Measurements from ENCODE around the gene GET4.
"Not testable (repeated sequence)": the region's sequence is repeated elsewhere in the genome, so short reads cannot be mapped to it uniquely, and the experiment has no call there.

The GET4 gene

DNA sequence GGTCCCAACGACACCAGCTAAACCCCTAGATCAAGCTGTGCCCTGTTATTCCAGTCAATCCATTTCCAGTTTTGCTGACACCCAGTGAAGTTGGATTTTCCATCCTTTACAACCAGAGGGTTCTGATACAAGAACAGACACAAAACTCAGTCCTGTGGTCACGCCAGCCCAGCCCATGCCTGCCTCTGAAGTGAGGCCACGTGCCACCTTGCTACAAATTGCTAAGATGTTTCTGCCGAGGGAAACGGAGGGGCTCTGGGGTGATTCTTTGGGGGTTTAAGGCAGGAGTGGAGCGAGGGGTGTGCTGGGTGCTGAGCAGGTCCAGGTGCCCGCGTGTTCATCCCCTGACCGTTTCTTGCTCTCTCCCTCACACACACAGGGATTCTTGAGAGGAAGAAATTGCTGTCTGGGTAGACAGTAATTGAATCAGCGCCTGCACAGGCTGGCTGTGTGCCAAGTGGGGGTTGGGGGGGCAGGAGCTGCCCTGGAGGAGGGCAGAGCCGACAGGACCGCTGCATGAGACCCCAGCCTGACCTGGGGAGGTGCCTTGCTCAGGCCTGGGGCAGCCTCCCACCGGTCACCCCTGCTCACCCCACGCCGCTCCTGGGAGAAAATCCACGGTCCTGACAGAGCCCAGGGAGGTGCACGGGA is 40.1 kb downstream of the GET4 start:
- DNase-seq (ENCODE audit: low spot score): no peak

DNA sequence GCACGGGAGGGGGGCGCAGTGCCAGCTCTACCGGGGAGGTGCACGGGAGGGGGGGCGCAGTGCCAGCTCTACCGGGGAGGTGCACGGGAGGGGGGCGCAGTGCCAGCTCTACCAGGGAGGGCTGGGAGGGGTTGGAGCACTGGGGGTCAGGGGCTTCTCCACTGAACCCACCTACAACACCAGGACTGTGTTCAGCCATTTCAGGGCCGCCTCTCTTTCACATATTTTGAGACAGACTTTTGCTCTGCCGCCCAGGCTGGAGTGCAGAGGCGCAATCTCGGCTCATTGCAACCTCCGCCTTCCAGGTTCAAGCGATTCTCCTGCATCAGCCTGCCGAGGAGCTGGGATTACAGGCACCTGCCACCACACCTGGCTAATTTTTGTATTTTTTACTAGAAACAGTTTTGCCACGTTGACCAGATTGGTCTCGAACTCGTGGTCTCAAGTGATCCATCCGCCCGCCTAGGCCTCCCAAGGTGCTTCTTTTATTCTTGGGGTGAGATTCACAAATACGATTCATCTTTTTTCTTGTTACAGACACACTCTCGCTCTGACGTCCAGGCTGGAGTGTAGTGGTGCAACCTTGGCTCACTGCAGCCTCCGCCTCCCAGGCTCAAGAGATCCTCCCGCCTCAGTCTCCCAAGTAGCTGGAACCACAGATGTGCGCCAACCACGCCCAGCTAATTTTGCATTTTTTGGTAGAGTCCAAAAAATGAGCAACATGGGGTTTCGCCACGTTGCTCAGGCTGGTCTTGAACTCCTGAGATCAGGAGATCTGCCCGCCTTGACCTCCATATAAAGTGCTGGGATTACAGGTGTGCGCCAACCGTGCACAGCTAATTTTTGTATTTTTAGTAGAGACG is 41.1 kb downstream of the GET4 start:
- no peak for DNase-seq (ENCODE audit: low spot score)

DNA sequence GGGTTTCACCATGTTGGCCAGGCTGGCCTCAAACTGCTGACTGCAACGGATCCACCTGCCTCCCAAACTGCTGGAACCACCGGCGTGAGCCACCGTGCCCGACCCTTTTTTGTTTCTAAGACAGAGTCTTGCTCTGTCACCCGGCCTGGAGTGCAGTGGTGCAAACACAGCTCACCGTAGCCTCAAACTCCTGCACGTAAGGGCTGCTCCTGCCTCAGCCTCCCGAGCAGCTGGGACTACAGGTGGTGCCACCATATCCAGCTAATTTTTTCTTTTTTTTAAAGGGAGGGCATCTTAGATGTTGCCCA is 41.7 kb downstream of the GET4 start:
- no peak for DNase-seq (ENCODE audit: low spot score)

DNA sequence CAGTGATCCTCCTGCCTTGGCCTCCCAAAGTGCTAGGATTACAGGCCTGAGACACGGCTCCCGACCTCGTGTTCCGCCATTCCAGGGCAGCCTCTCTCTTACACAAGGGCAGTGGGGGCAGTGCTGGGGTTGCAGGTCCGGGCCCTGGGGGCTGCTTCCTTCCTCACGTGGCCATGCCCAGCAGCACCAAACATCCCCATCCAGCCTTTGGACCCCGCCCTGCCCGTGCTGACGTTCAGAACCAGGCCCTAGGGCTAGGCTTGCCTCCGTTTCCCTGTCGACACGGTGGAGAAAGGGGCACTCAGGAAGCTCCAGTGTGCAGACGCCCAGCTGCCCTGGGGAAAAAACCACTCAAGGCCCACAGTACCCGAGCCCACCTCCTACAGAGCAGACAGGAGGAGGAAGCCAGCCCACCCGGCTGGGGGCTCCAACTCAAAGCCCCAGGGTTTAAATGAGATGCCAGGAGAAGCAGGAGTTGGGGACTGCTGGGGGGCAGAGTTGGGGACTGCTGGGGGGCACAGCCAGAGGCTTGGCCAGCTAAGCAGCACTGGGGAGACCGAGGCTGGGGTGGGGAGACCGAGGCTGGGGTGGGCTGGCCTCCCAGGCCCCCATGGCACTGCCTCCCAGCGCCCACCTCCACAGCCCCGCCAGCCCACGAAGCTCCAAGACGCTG is 42.2 kb downstream of the GET4 start:
- no peak for DNase-seq (ENCODE audit: low spot score)

DNA sequence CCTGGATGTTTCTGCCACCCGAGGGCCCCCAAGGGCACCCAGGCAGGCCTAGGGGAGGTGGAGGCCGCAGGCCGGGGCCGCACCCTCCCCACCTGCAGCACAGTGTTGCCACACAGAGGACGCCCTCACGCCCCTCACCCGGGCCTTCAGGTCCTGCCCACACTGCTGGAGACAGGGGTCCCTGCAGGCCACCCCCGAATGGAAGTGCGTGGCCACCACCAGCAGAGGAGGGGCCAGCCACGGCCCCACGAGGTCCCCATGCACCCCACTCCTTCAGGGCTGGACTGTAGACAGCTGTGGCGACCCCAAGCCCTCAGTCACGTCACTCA is 42.7 kb downstream of the GET4 start:
- DNase-seq (ENCODE audit: low spot score): no peak

DNA sequence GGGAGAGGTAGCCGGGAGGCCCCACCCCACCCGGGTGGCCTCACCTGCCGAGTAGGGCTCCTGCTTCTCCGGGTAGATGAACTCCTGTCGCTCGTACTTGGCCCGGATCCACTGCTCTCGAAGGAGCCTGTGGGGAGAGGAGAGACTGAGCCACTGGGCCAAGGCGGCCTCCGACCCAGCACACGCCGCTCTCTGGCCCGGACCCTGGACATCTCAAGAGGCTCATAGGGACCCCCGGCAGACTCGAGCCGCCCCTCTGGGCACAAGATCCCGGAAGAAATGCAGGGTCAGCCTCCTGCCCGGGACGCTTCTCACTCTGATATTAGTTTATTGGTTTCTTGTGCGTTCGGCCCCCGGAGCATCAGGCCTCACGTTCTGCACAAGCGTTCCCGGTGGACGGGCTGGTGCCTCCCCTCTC is 43.6 kb downstream of the GET4 start:
- no peak for DNase-seq (ENCODE audit: low spot score)

DNA sequence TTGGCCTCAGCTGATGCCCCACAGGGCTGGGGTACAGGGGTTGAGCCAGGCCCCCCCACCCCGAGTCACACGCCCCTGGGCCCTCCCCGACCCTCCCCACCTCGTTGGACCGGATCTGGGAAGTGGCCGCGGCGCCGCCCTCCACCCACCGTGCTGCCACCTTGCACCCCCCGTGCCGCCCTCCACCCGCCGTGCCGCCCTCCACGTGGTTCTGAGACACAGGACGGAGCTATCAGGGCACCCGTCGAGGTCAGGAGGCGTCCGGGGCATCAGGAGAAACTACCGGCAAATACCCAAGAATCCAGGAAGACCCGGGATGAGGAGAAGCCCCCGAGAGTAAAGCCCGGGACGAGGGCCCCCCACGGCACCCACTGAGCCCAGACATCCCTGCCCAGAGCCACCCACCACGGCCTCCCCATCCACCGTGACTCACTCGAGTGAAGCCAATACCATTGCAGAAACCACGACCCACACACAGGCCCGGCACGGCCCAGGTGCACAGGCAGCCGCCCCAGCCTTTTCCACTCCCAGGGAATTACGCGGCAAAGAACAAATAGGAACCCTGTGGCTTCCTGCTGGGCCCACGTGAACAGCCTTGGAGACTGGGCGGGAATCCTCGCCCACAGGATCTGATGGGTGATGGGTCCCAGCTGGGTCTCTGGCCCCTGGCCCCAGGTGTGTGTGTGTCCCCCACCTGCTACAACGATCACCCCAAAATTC is 44.2 kb downstream of the GET4 start:
- no peak for DNase-seq (ENCODE audit: low spot score)

DNA sequence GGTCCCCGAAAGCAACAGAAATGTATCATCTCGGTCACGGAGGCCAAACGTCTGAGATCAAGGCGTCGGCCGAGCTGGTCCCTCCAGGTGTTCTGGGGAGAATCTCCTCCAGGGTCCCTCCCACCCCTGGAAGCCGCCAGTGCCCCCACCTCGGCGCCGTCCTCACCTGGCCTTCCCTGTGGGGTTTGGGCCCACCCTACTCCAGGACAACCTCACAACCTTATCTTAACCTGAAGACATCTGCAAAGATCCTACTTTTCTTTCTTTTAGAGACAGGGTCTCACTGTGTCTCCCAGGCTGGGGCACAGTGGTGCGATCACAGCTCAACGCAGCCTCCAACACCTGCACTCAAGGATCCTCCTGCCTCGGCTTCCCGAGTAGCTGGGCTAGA is 44.7 kb downstream of the GET4 start:
- DNase-seq (ENCODE audit: low spot score): no peak

DNA sequence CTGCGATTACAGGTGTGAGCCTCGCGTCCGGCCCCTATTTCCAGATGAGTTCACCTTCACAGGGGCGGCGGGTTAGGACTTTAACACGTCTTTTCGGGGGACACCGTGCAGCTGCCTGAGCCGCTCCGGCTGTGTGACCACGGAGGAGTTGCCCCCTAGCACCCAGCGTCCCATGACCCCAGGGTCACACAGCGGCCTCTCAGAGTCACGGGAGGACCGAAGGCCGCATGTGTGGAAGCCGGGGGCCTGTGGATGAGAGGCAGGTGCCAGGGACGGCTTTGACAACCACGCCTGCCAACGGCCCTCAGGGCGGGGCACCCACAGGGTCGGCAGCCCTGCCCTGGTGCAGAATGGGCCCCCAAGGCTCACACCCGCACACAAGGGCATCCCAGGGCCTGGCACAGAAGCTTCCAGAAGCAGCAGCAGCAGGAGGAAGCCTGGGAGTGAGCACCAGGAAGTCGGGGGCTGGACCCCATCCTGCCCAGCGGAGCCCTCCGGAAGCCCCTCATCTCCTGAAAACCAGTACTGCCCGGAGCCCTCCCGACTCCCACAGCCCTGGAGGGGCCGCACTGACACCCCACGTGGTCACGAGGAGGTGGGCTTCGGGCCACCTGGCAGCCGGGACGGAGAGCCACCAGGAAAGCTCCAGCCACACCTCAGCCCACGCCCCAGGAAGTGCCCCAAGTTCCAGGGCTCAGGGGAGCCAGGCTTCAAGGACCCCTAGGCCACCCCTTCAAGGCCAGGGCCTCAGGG is 45.4 kb downstream of the GET4 start:
- no peak for DNase-seq (ENCODE audit: low spot score)

DNA sequence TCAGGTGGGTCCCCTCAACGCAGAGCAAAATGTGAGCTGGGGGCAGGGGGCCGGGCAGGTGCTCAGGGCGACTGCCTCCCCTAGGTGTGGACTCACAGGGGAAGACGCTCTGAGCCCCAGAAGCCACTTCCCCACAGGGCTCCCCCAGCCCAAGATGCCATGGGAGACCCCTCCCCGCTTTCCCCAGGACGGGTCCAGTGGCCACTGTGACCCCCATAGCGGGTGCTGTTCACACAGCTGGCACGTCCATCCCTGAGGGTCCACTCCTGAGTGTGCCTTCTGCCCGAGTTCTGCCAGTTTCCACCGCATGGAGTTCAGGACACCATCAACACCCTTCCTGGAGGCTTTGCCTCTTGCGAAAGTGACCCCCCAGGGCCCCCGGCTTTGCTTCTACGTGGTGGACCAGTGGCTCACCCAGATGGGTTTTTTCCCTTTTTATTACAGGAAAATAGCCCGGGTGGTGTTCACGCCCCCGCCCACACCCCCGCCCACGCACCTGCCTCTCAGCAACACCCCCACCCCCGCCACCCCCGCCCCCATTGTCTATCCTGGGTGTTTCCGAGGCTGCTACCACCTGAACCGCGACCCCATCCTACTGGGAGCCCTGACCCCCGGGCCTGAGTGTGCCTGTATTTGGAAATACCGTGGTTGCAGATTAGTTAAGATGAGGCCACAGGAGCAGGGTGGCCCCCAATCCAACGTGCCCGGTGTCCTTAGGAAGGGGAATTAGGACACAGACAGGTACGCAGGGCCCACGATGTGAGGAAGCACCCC is 46.2 kb downstream of the GET4 start:
- DNase-seq (ENCODE audit: low spot score): no peak

DNA sequence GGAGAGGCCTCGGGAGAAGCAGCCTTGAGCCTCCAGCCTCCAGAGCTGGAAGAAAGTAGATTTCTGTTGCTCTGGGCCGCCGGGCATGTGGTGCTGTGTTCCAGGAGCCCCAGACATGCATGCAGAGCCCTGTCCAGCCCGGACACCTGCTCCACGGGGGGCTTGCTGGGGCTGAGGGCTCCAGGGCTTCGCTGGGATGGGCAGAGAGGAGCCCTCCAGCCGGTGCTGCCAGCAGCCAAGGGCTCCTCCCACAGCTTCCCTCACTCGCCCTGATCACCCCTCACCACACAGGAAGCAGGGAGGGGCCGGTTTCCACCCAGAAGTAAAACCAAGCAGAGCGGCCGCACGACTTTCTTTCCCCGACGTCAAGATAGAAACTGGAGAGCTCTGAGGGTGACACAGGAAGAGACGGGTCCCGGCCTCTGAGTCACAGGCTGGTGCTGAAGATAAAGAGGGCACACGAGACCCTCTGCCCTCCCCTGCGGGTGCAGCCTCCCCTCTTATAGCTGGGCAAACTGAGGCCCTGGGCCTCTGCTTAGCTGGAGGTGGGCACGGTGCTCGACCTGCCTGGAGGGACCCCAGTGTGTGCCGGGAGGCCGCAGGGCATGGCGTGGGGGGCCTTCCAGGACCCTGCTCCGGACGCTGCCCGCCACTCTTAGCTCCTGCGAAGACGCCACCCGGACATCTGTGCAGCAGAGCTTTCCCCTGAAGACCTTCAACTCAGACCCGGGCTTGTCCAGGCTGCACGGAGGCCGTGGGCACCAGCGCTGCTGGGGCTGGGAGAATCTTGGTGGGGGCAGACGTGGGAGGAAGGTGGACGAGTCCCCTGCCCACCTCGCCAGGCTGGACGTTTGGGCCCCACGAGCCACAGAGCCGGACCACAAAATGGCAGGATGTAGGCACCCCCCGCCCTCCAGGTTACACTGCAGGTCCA is 47.0 kb downstream of the GET4 start:
- no peak for DNase-seq (ENCODE audit: low spot score)

DNA sequence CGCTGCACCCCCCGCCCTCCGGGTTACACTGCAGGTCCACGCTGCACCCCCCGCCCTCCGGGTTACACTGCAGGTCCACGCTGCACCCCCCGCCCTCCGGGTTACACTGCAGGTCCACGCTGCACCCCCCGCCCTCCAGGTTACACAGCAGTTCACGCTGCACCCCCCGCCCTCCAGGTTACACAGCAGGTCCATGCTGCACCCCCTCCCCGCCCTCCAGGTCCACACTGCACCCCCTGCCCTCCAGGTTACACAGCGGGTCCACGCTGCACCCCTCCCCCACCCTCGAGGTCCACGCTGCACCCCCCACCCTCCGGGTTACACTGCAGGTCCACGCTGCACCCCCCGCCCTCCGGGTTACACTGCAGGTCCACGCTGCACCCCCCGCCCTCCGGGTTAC is 47.7 kb downstream of the GET4 start:
- not testable (repeated sequence) for DNase-seq (ENCODE audit: low spot score)

DNA sequence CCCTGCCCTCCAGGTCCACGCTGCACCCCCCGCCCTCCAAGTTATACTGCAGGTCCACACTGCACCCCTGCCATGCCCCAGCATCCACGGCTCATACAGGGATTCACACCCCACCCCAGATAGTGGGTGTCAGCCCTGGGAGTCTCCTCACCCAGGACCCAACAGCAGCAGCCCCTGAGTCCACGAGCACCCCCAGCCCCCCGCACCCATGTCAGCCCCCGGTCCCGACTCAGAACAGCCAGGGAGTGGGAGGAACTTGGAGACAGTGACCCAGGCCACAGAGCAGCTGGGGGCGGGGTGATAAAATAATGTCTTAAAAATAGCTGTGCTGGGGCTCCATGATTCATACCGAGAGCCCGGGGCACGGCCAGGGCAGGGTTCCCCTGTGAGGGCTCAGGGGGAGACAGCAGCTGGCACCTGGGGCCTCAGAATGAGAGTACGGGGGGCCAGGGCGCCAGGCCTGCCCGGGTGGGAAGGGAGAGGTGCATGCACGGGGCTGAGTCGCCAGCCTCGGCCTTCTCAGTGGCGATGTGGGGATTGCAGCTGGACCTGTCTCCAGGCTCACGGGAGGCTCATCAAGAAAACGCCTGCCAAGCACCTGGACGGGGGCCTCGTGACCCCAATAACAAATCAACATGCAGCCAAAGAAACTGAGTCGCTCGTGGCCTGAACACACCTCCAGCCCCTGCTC is 48.3 kb downstream of the GET4 start:
- no peak for DNase-seq (ENCODE audit: low spot score)

DNA sequence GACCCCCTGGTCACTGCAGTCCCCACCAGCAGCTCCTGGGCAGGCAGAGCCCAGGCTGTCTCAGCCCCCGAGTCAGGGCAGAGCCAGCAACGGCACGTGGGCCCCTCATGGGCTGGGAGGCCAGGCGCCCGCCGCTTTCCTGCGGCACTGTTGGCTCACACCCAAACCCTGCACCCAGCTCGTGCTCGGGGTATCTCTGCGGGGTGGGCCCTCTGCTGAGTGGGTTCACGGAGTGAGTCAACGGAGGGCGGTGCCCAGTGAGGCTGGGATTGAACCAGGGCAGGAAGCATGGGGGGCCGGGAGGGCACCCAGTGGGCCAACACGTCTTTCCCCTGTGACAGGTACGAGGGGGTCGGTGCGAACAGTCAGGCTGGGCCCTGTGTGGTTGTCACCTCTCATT is 49.2 kb downstream of the GET4 start:
- DNase-seq (ENCODE audit: low spot score): no peak

DNA sequence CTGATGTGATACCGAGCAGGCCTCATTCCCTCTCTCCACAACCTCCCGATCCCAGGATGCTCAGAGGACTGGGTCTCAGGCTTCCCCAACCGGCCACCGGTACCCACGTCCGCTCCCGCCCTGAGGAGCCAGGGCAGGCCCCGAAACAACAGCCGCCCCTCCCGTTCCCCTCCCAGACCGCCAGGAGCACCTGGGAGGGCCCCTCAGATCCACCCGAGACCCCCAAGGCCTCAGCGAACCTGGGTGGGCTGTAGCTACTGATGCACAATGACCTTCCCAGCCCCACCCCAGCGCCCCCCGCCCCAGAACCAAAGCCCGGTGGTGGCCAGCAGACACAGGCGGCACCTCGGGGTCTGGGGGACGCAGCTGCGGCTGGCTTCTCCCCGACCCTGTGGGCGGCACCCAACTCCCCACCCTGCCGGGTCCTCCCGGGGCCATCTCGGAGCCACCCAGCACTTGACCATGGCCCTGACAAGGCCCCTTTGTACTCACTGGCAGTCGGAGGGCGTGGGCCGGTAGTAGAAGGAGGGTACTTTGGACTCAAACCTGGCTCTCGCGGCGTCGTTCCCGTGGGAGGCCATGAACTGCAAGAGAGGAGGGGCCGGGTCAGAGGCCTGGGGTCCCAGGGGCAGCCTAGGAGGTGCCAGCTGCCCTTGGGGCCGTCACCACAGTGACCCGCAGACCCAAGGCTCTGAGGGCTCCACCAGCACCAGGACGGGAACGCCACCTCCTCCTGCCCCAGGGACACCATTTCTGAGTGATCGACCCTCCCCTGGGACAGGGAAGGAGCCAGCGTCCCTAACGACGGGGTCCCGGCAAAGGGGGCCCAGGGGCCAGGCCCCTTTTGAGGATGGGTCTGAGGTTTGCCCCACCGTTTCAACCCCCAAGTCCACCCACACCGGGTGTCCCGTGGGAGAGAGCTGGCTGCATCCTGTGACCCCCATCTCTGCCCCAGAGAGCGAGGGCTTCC is 50.0 kb downstream of the GET4 start:
- no peak for DNase-seq (ENCODE audit: low spot score)

DNA sequence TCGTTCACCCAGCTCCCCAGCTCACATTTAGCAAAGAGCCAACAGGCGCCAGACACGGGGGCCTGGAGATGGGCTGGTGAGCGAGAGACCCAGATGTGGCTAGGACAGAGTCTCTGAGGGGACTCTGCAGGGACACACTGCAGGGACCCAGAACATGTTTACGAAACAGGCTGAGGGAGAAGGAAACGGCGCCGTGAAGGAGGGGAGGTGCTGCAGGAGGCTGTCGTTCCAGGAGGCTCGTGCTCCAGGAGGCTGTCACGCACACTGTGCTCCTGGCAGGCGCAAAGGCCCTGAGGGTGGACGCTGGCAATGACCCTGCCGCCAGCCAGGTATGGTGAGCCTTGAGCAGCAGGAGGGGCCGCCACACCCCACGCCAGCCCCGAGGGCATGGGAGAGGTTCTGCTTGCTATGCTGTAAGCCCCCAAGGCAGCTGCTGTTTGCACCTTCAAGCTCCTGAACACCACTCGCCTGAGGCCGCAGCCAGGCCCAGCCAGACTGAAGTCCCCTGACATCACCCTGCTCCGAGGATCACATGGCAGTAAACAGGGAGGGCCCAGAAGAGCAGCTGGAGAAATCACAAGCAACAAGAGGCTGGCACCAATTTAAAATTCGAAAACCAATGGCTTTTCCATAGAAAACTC is 50.8 kb downstream of the GET4 start:
- DNase-seq (ENCODE audit: low spot score): no peak

DNA sequence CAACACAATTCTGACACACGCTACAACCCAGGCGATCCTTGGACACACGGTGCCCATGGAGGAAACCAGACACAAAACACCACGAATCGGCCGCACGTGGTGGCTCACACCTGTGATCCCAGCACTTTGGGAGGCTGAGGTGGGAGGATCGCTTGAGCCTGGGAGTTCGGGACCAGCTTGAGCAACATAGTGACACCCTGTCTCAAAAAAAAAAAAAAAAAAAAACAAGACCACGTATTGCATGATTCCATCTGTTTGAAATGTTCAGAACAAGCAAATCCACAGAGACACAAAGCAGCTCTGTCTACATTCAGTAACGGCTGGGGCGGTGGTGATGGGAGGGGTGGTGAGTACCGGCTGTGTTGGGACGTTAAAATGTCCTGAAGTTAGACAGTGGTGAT is 53.0 kb downstream of the GET4 start:
- DNase-seq (ENCODE audit: low spot score): no peak

Measured in ecto neural progenitor cell (in vitro differentiated cells).